HepG2 (cell line): Measurements from ENCODE around the gene UNC5B. TPM values are rescaled to one million over a fixed set of nuclear protein-coding genes. Genes with fewer than 3 reads are reported as not detected.

Experiments
- ATAC-seq: fragments of 200-7000 bp; cut with Tn5 transposase; 3 replicates; pipeline ENCODE4 v1.9.1; 2020; ENCODE audit warnings: mild to moderate bottlenecking, moderate library complexity
- BruUV-seq: library from RNA; stranded (reverse); fragments of 400-500 nt; replicated peaks from 2 replicates; lab custom pipeline; 2021; lab: Mats Ljungman, UMichigan
- CTCF ChIA-PET: fragments of 300-600 bp; formaldehyde crosslinking; extraction: SDS; loops from one replicate; lab custom pipeline; 2021; ENCODE audit warnings: low total read pairs, inconsistent platforms, low intra/inter-chr PET ratio; lab: Yijun Ruan, JAX
- POLR2A ChIA-PET: fragments of 350-600 bp; sonication (Branson Sonifier 250); formaldehyde crosslinking; loops from one replicate; lab custom pipeline; 2020; ENCODE audit warnings: antibody characterized with exemption, inconsistent platforms; lab: Yijun Ruan, JAX
- DNase-seq: peaks from one replicate; pipeline ENCODE4 v3.0.0-alpha.2; 2015; ENCODE audit warnings: low spot score
- FAIRE-seq: peaks from 3 replicates; lab custom pipeline; 2011; peaks lifted over from hg19 to GRCh38; lab: Jason Lieb, UNC
- H2AFZ ChIP-seq: one replicate; pipeline ENCODE4 v1.6.1; 2011; ENCODE audit warnings: low read length, inconsistent platforms
- H3K27ac ChIP-seq: fragments of 300-600 bp; 3 replicates; pipeline ENCODE4 v1.8.0; 2011; ENCODE audit warnings: mixed run types, mild to moderate bottlenecking, mixed read lengths, low read length, inconsistent platforms; ENCODE audit not compliant: insufficient read depth; ENCODE audit errors: extremely low read length
- H3K27me3 ChIP-seq, 2 experiments: fragments of 200-600 bp in 1 of 2; 2 replicates in 1 of 2; 3 replicates in 1 of 2; pipeline versions ENCODE4 v1.6.0 to v1.8.0; 2011; ENCODE audit warnings: low read length in 2 of 2, mild to moderate bottlenecking in 2 of 2, moderate library complexity in 2 of 2, inconsistent platforms in 1 of 2; ENCODE audit not compliant: insufficient read depth in 2 of 2, control insufficient read depth in 1 of 2
- H3K36me3 ChIP-seq, 2 experiments: fragments of 200-600 bp in 1 of 2; replicated peaks in 1 of 2; 2 replicates in 1 of 2; 3 replicates in 1 of 2; pipeline versions ENCODE4 v1.5.1 to v1.8.0; 2011; ENCODE audit warnings: low read length in 2 of 2, inconsistent platforms in 1 of 2; ENCODE audit not compliant: insufficient read depth in 2 of 2, control insufficient read depth in 1 of 2
- H3K4me1 ChIP-seq: 2 replicates; pipeline ENCODE4 v1.5.1; 2012; ENCODE audit warnings: low read length, inconsistent platforms; ENCODE audit not compliant: insufficient read depth
- H3K4me2 ChIP-seq: 2 replicates; pipeline ENCODE4 v1.6.0; 2011; ENCODE audit warnings: low read depth, low read length, inconsistent platforms
- H3K4me3 ChIP-seq, 3 experiments: fragments of 200-600 bp in 1 of 3; sonication (generic), shearing (Covaris generic) in 1 of 3; replicated peaks in 1 of 3; 2 replicates each; pipeline ENCODE4 v1.5.1; 2011 to 2016; ENCODE audit warnings: low read length in 3 of 3, inconsistent platforms in 2 of 3, low read depth in 2 of 3, mild to moderate bottlenecking in 2 of 3, control low read depth in 1 of 3, mixed read lengths in 1 of 3; ENCODE audit not compliant: insufficient read depth in 1 of 3
- H3K79me2 ChIP-seq: one replicate; pipeline ENCODE4 v1.6.1; 2011; ENCODE audit warnings: low read length, inconsistent platforms; ENCODE audit not compliant: insufficient read depth
- H3K9ac ChIP-seq: 2 replicates; pipeline ENCODE4 v1.6.0; 2011; ENCODE audit warnings: mild to moderate bottlenecking, low read depth, low read length, inconsistent platforms; ENCODE audit not compliant: insufficient read depth
- H3K9me3 ChIP-seq: 2 replicates; pipeline ENCODE4 v1.5.1; 2012; ENCODE audit warnings: mild to moderate bottlenecking, low read length
- H4K20me1 ChIP-seq: 2 replicates; pipeline ENCODE4 v1.6.0; 2011; ENCODE audit warnings: inconsistent platforms, mild to moderate bottlenecking, low read length, moderate library complexity; ENCODE audit not compliant: insufficient read depth
- BHLHE40 ChIP-seq: IDR thresholded peaks from 2 replicates; pipeline ENCODE4 v1.6.1; 2011; ENCODE audit warnings: low read length, improper control_type of control experiment
- DNMT3B ChIP-seq: conservative IDR thresholded peaks from 2 replicates; pipeline ENCODE4 v1.6.1; 2016; ENCODE audit warnings: missing biosample characterization, control low read depth
- EEA1 ChIP-seq: sonication (generic); formaldehyde crosslinking; IDR thresholded peaks from 2 replicates; pipeline ENCODE4 v1.5.1; 2020; ENCODE audit warnings: mild to moderate bottlenecking, missing genetic modification reagents, borderline replicate concordance
- GTF2F1 ChIP-seq: fragments of 150-350 bp; IDR thresholded peaks from 2 replicates; pipeline ENCODE4 v1.6.1; 2014; ENCODE audit warnings: low read length
- MBNL3 ChIP-seq: fragments of 250-450 bp; sonication (Bioruptor Pico); conservative IDR thresholded peaks from 2 replicates; pipeline ENCODE4 v1.8.0; 2022; ENCODE audit warnings: mild to moderate bottlenecking, inconsistent platforms
- PHB2 ChIP-seq: fragments of 450-650 bp; IDR thresholded peaks from 2 replicates; pipeline ENCODE4 v1.6.1; 2018; ENCODE audit not compliant: partially characterized antibody
- POGZ ChIP-seq: sonication (generic); formaldehyde crosslinking; IDR thresholded peaks from 2 replicates; pipeline ENCODE4 v1.4.0; 2020; ENCODE audit warnings: mild to moderate bottlenecking, missing genetic modification reagents
- POLR2G ChIP-seq: fragments of 200-400 bp; formaldehyde crosslinking; IDR thresholded peaks from 2 replicates; pipeline ENCODE4 v1.6.1; 2018; ENCODE audit warnings: mild to moderate bottlenecking, low read depth, low read length, moderate library complexity
- RXRA ChIP-seq: sonication (generic); formaldehyde crosslinking; IDR thresholded peaks from 2 replicates; pipeline ENCODE4 v1.5.1; 2020; ENCODE audit warnings: missing genetic modification reagents
- SIN3B ChIP-seq: fragments of 150-350 bp; IDR thresholded peaks from 2 replicates; pipeline ENCODE4 v1.6.1; 2014; ENCODE audit warnings: low read length
- THAP11 ChIP-seq: IDR thresholded peaks from 2 replicates; pipeline ENCODE4 v1.6.1; 2016; ENCODE audit warnings: missing biosample characterization, missing genetic modification reagents
- XBP1 ChIP-seq: sonication (generic); formaldehyde crosslinking; IDR thresholded peaks from 2 replicates; pipeline ENCODE4 v1.5.0; 2020; ENCODE audit warnings: missing genetic modification reagents
- ZNF225 ChIP-seq: sonication (generic); formaldehyde crosslinking; IDR thresholded peaks from 2 replicates; pipeline ENCODE4 v1.4.0; 2020; ENCODE audit warnings: mild to moderate bottlenecking, missing genetic modification reagents
- ZNF282 ChIP-seq: fragments of 450-650 bp; IDR thresholded peaks from 2 replicates; pipeline ENCODE4 v1.6.1; 2018; ENCODE audit not compliant: partially characterized antibody
- ZNF30 ChIP-seq: sonication (generic); formaldehyde crosslinking; IDR thresholded peaks from 2 replicates; pipeline ENCODE4 v1.5.0; 2020; ENCODE audit warnings: mild to moderate bottlenecking, missing genetic modification reagents
- ZNF644 ChIP-seq: IDR thresholded peaks from 2 replicates; pipeline ENCODE4 v1.6.1; 2016; ENCODE audit warnings: low read depth
- WGBS: methylation state at CpG from one replicate; pipeline ENCODE4 v1.1.6; 2017; ENCODE audit warnings: low lambda C conversion rate; 5-methylcytosine and 5-hydroxymethylcytosine counted together
- in situ Hi-C: cut with HindIII; loops from 2 replicates; pipeline ENCODE4 v1.10.0; 2017; ENCODE audit warnings: low pct_unique_long_range_greater_than_20kb; ENCODE audit not compliant: extremely low pct_ligation_motif_present
- intact Hi-C: fragments of 100-400 bp; cut with micrococcal nuclease; formaldehyde crosslinking; loops from one replicate; pipeline ENCODE4 v1.10.0; 2022; ENCODE audit not compliant: unreplicated experiment
- polyA plus RNA-seq, 8 experiments: library from polyadenylated mRNA; depleted of rRNA in 3 of 8; stranded (reverse) in 7 of 8; unstranded in 1 of 8; fragments of >200 nt; fragmentation: Illumina TruSeq in 4 of 8; extraction: Trizol in 4 of 8; gene quantifications; 2 replicates each; pipeline versions ENCODE4 v1.2.1 to v1.2.3, GENCODE V29; 2011 to 2016; ENCODE audit warnings: low read depth in 4 of 8, missing spikeins in 1 of 8, mixed read lengths in 1 of 8; ENCODE audit not compliant: insufficient read depth in 1 of 8
- total RNA-seq, 5 experiments: library from RNA; depleted of rRNA; stranded (reverse); fragments of >200 nt; fragmentation: Illumina TruSeq; extraction: Trizol; gene quantifications; 2 replicates each; pipeline ENCODE4 v1.2.3, GENCODE V29; 2016; ENCODE audit warnings: low read depth in 1 of 5
- TF ChIP-seq, protein P1 (sequence below): sonication (generic); formaldehyde crosslinking; IDR thresholded peaks from 2 replicates; pipeline ENCODE4 v1.4.0; 2020; ENCODE audit warnings: missing genetic modification reagents, borderline replicate concordance
- TF ChIP-seq, protein P2 (sequence below): sonication (generic); formaldehyde crosslinking; IDR thresholded peaks from 2 replicates; pipeline ENCODE4 v1.5.0; 2020; ENCODE audit warnings: missing genetic modification reagents
- TF ChIP-seq, protein P3 (sequence below): IDR thresholded peaks from 2 replicates; pipeline ENCODE4 v1.6.1; 2016; ENCODE audit warnings: low read depth
- TF ChIP-seq, protein P4 (sequence below): sonication (generic); formaldehyde crosslinking; IDR thresholded peaks from 2 replicates; pipeline ENCODE4 v1.8.0; 2022; ENCODE audit warnings: mild to moderate bottlenecking, missing genetic modification reagents; ENCODE audit not compliant: insufficient replicate concordance

The UNC5B gene
- total and polyA plus RNA-seq, 2 of the 13 experiments (the other 11 are each of a cell fraction or from before 2014, with no cell fraction given), result 0.07 TPM

DNA sequence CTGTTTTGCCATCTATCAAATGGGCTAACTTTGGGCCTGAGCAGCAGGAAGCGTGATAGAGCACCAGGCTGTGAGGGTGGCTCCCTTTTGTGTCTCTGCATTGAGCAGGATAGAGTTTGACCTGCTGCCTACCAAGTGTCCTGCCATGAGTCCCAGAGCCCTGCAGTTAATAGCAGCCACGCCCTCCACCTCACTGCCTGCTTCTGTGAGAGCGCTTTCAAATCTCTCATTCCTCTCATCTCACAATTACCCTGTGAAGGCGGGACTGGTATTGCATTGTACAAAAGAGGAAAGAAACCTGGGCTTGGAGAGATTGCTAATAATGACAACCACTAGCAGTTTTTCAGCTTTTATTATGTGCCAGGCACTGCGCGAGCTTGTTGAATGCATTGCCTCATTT lies 39.9 kb downstream of the UNC5B start:
- H3K36me3 ChIP-seq, result no peaks in the 10 kb centered on the region
- POLR2A ChIA-PET, result no interaction called here
- H3K27me3 ChIP-seq, result peaks cover 8 to 24% of the 10 kb centered on the region in 2 experiments; a peak in 4 of 5 replicates
- no peak for ATAC-seq
- no peak overlapping the region for H3K4me2 ChIP-seq
- no peaks in the 10 kb centered on the region for H4K20me1 ChIP-seq
- H3K9ac ChIP-seq, result no peak overlapping the region
- H3K79me2 ChIP-seq, result no peaks in the 10 kb centered on the region
- H3K27ac ChIP-seq, result no peak overlapping the region
- no peak overlapping the region for H2AFZ ChIP-seq
- H3K4me1 ChIP-seq, result no peaks in the 10 kb centered on the region
- no peak for FAIRE-seq
- H3K9me3 ChIP-seq, result no peaks in the 10 kb centered on the region
- intact Hi-C loops (no loop called here), in situ Hi-C loops (no loop called here)
- no peak overlapping the region for H3K4me3 ChIP-seq
- TF ChIP-seq ZNF282 (no peak), SIN3B (no peak), BHLHE40 (no peak), XBP1 (no peak), MBNL3 (CRISPR knock-in tag) (no peak), RXRA (CRISPR knock-in tag) (no peak), ZNF30 (CRISPR knock-in tag) (no peak), ZNF644 (CRISPR knock-in tag) (no peak), GTF2F1 (no peak), POGZ (CRISPR knock-in tag) (no peak), EEA1 (CRISPR knock-in tag) (no peak), PHB2 (no peak), ZNF225 (no peak), POLR2G (no peak), THAP11 (CRISPR knock-in tag) (no peak), DNMT3B (CRISPR knock-in tag) (no peak)
- TF ChIP-seq, protein P1, sequence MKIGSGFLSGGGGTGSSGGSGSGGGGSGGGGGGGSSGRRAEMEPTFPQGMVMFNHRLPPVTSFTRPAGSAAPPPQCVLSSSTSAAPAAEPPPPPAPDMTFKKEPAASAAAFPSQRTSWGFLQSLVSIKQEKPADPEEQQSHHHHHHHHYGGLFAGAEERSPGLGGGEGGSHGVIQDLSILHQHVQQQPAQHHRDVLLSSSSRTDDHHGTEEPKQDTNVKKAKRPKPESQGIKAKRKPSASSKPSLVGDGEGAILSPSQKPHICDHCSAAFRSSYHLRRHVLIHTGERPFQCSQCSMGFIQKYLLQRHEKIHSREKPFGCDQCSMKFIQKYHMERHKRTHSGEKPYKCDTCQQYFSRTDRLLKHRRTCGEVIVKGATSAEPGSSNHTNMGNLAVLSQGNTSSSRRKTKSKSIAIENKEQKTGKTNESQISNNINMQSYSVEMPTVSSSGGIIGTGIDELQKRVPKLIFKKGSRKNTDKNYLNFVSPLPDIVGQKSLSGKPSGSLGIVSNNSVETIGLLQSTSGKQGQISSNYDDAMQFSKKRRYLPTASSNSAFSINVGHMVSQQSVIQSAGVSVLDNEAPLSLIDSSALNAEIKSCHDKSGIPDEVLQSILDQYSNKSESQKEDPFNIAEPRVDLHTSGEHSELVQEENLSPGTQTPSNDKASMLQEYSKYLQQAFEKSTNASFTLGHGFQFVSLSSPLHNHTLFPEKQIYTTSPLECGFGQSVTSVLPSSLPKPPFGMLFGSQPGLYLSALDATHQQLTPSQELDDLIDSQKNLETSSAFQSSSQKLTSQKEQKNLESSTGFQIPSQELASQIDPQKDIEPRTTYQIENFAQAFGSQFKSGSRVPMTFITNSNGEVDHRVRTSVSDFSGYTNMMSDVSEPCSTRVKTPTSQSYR (CRISPR knock-in tag), result no peak
- TF ChIP-seq, protein P2, sequence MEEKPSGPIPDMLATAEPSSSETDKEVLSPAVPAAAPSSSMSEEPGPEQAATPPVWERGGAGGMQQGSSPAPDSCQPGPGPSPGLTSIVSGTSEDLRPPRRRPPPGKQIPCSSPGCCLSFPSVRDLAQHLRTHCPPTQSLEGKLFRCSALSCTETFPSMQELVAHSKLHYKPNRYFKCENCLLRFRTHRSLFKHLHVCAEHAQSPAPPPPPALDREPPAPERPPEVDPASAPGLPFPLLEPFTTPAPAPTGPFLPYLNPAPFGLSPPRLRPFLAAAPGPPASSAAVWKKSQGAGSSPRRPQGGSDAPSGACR (CRISPR knock-in tag), result no peak
- TF ChIP-seq, protein P3, sequence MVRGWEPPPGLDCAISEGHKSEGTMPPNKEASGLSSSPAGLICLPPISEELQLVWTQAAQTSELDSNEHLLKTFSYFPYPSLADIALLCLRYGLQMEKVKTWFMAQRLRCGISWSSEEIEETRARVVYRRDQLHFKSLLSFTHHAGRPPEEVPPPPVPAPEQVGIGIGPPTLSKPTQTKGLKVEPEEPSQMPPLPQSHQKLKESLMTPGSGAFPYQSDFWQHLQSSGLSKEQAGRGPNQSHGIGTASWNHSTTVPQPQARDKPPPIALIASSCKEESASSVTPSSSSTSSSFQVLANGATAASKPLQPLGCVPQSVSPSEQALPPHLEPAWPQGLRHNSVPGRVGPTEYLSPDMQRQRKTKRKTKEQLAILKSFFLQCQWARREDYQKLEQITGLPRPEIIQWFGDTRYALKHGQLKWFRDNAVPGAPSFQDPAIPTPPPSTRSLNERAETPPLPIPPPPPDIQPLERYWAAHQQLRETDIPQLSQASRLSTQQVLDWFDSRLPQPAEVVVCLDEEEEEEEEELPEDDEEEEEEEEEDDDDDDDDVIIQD (CRISPR knock-in tag), result no peak
- TF ChIP-seq, protein P4, sequence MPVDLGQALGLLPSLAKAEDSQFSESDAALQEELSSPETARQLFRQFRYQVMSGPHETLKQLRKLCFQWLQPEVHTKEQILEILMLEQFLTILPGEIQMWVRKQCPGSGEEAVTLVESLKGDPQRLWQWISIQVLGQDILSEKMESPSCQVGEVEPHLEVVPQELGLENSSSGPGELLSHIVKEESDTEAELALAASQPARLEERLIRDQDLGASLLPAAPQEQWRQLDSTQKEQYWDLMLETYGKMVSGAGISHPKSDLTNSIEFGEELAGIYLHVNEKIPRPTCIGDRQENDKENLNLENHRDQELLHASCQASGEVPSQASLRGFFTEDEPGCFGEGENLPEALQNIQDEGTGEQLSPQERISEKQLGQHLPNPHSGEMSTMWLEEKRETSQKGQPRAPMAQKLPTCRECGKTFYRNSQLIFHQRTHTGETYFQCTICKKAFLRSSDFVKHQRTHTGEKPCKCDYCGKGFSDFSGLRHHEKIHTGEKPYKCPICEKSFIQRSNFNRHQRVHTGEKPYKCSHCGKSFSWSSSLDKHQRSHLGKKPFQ (CRISPR knock-in tag), result no peak
- TF ChIP-seq, all 625 proteins: peak for 0
- CTCF ChIA-PET, result no interaction called here
- no TSS peak for BruUV-seq
- DNase-seq, result no peak
- WGBS, result 60% methylated on average over 3 of the region's 6 CpGs
